HG02610 (cell line): Measurements from ENCODE around the gene PGBD2.
"Not testable (repeated sequence)": the region's sequence is repeated elsewhere in the genome, so short reads cannot be mapped to it uniquely, and the experiment has no call there.

Experiments used
- ATAC-seq: cut with Tn5 transposase; IDR thresholded peaks from one replicate; pipeline ENCODE4 v1.9.1; 2021; ENCODE audit warnings: mild to moderate bottlenecking, moderate library complexity; ENCODE audit not compliant: unreplicated experiment

The PGBD2 gene

DNA sequence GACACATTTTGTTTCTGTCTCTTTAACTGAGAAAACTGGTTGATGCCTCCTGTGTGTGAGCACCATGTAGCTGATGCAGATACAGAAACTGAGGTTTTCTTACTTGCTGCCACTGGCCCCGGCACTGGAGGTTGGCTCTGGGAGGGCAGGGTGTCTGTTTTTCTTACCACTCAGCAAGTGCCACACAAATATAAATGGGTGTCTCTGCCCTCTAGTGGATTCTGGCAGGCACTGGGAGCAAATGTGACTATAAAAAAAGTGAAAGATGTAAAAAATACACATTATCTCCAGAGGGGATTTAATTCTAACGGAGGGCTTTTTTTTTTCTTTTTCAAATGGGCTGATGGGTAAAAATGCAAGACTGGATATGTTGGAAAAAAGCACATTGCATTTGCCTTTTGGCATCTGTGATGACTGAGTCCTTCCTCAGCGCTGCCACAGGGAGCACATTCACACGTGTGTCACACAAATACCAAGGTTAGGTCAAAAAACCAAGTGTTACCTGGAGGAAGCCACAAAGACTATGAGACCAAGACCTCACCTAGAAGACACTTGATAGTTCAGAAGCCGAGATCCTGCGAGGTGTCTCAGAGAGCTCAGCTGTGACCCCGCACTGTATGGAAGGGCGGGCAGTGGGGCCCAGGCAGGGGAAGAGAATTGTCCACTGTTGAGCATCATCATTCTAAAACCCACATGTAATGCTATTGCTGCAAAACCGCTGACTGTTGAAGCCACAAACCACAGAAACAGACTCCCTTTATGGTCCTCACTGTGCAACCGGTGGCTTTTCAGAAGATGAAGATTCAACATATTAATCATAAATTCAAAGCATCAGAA lies 18.9 kb downstream of the PGBD2 start:
- peak; percentile 74 for ATAC-seq

DNA sequence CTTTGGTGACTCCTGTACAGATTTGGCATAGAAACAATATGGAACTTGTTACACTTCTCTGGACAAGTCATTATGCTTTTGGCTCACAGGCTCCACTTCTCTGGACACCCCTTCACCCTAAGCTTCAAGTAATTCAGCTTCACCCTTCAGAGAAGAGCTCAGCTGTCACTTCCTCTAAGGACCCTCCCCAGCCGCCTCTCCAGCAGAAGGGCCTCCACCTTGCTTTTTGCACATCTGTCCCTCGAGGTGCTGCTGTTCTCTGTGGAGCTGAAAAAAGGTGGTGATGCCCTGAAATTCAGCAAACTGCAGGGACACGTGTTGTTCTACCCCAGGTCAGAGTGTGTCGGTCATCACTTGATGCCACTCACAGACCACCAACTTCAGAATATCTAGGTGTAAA lies 19.8 kb downstream of the PGBD2 start:
- ATAC-seq: not testable (repeated sequence)

DNA sequence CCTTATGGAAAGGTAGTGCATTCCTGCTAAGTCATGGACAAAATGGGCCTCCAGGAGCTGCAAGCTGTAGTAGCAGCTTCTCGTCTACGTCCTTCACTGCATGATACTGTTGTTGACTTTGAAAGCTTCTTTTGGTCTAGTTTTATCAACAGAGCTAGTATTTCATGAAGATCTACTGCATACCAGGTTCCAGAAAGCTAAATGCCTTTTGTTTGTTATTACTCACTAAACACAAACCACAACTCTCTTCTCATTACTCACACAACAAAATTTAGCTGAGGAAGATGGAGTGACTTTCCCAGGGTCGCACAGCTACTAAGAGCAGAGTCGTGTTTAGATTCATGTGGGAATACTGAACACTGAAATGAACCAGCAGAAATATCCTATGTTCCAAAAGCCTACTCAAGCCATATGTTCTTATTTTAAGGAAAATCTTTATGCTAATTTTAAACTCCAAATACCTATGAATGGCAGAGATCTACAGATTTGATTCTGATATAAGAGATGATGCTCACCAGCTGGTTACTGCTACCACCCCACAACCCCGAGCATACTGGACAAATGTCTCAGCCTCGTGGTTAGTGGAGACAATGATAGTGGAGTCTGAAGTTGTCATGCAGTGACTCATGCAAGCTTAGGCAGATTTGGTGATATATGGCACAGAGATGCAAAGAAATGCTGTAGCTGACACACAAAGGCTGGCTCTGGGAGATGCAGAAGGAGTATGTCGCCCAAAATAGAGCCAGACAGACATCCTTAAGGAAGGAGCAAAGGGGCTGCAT lies 20.6 kb downstream of the PGBD2 start:
- no peak for ATAC-seq

DNA sequence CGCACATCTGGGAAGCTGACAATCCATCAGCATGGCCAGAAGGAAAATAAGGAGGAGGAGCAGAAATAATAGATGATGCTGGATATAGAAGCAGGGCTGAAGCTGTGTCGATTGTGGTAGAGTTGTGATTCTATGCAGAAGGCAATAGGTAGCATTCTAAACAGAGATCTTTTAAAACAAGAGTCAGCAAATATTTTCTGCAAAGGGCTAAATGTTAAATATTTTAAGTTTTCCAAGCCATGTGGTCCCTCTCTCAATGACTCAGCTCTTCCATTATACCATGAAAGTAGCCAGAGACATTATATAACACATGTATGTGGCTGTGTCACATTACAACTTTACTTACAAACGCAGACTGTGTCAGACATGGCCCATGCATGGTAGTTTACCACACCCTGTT lies 21.2 kb downstream of the PGBD2 start:
- ATAC-seq: not testable (repeated sequence)

DNA sequence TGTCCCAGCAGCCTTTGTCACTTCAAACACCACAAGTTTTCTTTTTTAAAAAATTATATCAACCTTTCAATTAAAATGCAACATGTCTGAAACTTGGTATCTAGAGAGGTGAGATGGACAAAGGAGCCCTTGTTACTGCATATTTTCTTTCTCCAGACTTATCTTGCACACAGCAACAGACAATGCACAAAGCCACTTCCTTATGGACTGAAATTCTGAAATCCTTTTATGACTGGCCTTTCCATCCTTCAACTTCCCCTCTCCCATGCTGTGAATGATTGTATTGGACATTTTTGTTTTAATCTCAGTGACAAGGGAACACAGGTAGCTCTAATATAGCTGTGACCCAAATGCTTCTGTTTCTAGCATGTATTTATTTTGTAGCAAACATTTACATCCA lies 22.1 kb downstream of the PGBD2 start:
- not testable (repeated sequence) for ATAC-seq

DNA sequence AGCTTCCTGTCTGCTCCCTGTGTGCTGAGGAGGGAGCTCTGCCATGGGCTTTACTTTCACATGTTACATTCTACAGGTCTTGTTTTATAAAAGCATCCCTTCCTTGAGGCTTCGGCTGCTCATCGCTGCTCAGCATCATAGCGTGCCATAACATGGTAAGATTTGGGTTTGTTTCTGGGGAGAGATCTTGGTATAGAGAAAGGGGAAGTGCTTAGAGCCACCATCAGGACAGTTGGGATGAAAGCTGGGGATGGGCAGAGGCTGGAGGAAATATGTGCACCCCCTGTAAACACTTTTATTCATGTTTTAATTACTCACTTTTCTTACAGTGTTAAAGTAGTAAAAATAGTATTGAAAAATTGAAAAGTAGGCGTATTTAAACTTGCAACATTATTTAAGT lies 24.0 kb downstream of the PGBD2 start:
- not testable (repeated sequence) for ATAC-seq

DNA sequence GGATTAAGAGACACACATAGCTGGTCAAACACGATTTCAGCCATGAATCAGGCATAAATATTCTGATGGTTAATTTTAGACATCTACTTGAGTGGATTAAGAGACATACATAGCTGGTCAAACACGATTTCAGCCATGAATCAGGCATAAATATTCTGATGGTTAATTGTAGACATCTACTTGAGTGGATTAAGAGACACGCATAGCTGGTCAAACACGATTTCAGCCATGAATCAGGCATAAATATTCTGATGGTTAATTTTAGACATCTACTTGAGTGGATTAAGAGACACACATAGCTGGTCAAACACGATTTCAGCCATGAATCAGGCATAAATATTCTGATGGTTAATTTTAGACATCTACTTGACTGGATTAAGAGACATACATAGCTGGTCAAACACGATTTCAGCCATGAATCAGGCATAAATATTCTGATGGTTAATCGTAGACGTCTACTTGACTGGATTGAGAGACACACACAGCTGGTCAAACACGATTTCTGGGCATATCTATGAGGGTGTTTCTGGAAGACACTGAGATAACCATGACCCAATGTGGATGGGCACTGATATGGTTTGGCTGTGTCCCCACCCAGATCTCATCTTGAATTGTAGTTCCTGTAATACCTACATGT lies 32.3 kb downstream of the PGBD2 start:
- not testable (repeated sequence) for ATAC-seq

DNA sequence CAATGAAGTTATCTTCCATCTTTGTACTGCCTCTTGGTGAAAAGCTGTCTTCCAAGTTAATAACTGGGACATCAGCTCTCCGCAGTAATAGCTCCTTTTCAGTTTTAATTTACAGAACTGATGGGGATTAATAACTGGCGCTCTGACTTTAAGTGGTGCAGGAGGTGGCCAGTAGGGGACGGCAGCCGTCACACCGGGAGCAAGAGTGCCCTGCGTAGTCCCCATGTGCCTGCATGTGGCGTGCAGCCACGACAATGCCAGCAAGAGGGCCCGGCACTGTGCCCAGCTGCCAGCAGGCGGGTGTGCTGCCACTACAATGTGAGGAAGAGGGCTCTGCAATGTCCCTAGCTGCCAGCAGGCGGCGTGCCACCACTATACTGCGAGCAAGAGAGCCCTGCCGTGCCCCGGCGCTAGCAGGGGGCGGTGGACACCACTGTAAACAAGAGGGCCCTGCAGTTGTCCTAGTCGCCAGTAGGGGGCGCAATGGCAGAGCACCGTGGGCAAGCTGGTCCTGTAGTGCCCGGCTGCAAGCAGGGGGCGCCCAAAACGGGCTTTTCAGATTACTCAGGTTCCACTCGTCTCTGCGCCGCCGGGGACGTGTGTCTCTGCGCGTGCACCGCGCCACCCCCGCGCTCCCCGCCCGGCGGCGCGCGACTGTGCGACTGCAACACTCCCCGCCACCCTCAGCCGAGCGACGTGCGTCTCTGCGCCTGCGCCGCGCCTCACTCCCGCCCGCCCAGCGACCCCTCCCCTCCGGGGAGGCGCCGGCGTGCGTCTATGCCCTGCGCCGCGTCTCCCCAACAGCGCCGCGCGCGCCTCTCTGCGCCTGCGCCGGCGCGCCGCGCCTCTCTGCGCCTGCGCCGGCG lies 38.3 kb downstream of the PGBD2 start:
- ATAC-seq: not testable (repeated sequence)

DNA sequence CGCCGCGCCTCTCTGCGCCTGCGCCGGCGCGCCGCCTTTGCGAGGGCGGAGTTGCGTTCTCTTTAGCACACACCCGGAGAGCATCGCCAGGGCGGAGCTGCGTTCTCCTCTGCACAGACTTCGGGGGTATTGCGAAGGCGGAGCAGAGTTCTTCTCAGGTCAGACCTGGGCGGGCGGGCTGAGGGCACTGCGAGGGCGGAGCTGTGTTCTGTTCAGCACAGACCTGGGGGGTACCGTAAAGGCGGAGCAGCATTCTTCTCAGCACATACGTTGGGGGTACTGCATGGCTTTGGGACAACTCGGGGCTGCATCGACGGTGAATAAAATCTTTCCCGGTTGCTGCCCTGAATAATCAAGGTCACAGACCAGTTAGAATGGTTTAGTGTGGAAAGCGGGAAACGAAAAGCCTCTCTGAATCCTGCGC lies 39.0 kb downstream of the PGBD2 start:
- not testable (repeated sequence) for ATAC-seq

DNA sequence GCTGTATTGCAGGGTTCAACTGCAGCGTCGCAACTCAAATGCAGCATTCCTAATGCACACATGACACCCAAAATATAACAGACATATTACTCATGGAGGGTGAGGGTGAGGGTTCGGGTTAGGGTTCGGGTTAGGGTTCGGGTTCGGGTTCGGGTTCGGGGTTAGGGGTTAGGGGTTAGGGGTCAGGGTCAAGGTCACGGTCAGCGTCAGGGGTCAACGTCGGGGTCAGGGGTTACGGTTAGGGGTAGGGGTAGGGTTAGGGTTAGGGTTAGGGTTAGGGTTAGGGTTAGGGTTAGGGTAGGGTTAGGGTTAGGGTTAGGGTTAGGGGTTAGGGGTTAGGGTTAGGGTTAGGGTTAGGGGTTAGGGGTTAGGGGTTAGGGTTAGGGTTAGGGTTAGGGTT lies 39.4 kb downstream of the PGBD2 start:
- ATAC-seq: not testable (repeated sequence)

DNA sequence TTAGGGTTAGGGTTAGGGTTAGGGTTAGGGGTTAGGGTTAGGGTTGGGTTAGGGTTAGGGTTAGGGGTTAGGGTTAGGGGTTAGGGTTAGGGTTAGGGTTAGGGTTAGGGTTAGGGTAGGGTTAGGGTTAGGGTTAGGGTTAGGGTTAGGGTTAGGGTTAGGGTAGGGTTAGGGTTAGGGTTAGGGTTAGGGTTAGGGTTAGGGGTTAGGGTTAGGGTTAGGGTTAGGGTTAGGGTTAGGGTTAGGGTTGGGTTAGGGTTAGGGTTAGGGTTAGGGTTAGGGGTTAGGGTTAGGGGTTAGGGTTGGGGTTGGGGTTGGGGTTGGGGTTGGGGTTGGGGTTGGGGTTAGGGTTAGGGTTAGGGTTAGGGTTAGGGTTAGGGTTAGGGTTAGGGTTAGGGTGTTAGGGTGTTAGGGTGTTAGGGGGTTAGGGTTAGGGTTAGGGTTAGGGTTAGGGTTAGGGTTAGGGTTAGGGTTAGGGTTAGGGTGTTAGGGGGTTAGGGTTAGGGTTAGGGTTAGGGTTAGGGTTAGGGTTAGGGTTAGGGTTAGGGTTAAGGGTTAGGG lies 39.9 kb downstream of the PGBD2 start:
- not testable (repeated sequence) for ATAC-seq
